Calu3 (cell line): ENCODE measurements around the gene ZFPL1. TPM values are rescaled to one million over a fixed set of nuclear protein-coding genes. Genes with fewer than 3 reads are reported as not detected.

Experiments
- BruUV-seq: library from RNA; stranded (reverse); fragments of 400-500 nt; replicated peaks from 2 replicates; lab custom pipeline; 2021; lab: Mats Ljungman, UMichigan
- CTCF ChIA-PET: fragments of 300-600 bp; sonication (Branson Sonifier 250); formaldehyde crosslinking; loops from one replicate; lab custom pipeline; 2022; ENCODE audit warnings: antibody characterized with exemption; lab: Charles Lee
- DNase-seq: peaks from one replicate; pipeline ENCODE4 v3.0.0; 2022
- H3K27ac Mint-ChIP-seq: one replicate; pipeline ENCODE4 v1.8.0; 2022; ENCODE audit warnings: mixed read lengths; ENCODE audit not compliant: unreplicated experiment
- H3K27me3 Mint-ChIP-seq: one replicate; pipeline ENCODE4 v1.8.0; 2022; ENCODE audit warnings: mixed read lengths; ENCODE audit not compliant: unreplicated experiment
- H3K36me3 Mint-ChIP-seq: one replicate; pipeline ENCODE4 v1.8.0; 2022; ENCODE audit warnings: mild to moderate bottlenecking, moderate library complexity, mixed read lengths; ENCODE audit not compliant: insufficient read depth, unreplicated experiment
- H3K4me1 Mint-ChIP-seq: one replicate; pipeline ENCODE4 v1.8.0; 2022; ENCODE audit warnings: mild to moderate bottlenecking, low read depth, mixed read lengths; ENCODE audit not compliant: unreplicated experiment
- H3K4me3 Mint-ChIP-seq: one replicate; pipeline ENCODE4 v1.8.0; 2022; ENCODE audit warnings: mild to moderate bottlenecking, low read depth, moderate library complexity, mixed read lengths; ENCODE audit not compliant: unreplicated experiment
- H3K9me3 Mint-ChIP-seq: one replicate; pipeline ENCODE4 v1.8.0; 2022; ENCODE audit warnings: low read depth, mixed read lengths; ENCODE audit not compliant: unreplicated experiment
- intact Hi-C: fragments of 100-400 bp; cut with micrococcal nuclease; formaldehyde crosslinking; loops from one replicate; pipeline ENCODE4 v1.10.0; 2022; ENCODE audit not compliant: unreplicated experiment
- total RNA-seq: library from RNA; stranded (reverse); gene quantifications from 2 replicates; pipeline ENCODE4 v1.2.3, GENCODE V29; 2022
- TF ChIP-seq, protein P1 (sequence below): fragments of 200-600 bp; IDR thresholded peaks from one replicate; pipeline ENCODE4 v1.8.0; 2022; ENCODE audit warnings: antibody characterized with exemption; ENCODE audit not compliant: unreplicated experiment

ZFPL1 gene
- total RNA-seq, 1 experiment from 2014 or later: 47.6 TPM

GRCh38 chr11:65107078-65107477 is 23.1 kb downstream of the ZFPL1 start:
- TF ChIP-seq, protein P1, sequence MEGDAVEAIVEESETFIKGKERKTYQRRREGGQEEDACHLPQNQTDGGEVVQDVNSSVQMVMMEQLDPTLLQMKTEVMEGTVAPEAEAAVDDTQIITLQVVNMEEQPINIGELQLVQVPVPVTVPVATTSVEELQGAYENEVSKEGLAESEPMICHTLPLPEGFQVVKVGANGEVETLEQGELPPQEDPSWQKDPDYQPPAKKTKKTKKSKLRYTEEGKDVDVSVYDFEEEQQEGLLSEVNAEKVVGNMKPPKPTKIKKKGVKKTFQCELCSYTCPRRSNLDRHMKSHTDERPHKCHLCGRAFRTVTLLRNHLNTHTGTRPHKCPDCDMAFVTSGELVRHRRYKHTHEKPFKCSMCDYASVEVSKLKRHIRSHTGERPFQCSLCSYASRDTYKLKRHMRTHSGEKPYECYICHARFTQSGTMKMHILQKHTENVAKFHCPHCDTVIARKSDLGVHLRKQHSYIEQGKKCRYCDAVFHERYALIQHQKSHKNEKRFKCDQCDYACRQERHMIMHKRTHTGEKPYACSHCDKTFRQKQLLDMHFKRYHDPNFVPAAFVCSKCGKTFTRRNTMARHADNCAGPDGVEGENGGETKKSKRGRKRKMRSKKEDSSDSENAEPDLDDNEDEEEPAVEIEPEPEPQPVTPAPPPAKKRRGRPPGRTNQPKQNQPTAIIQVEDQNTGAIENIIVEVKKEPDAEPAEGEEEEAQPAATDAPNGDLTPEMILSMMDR: no peak
- intact Hi-C loops: no loop called here
- H3K4me1 Mint-ChIP-seq: peaks cover 20% of the 10 kb centered on the region
- H3K36me3 Mint-ChIP-seq: peaks cover 32% of the 10 kb centered on the region
- H3K4me3 Mint-ChIP-seq: no peak overlapping the region
- no TSS peak for BruUV-seq
- CTCF ChIA-PET: no interaction called here
- no peak overlapping the region for H3K27ac Mint-ChIP-seq
- no peaks in the 10 kb centered on the region for H3K9me3 Mint-ChIP-seq
- no peak for DNase-seq
- H3K27me3 Mint-ChIP-seq: no peaks in the 10 kb centered on the region

- H3K4me3 Mint-ChIP-seq: no peak overlapping the region
- TF ChIP-seq, protein P1: no peak
- peaks cover 20% of the 10 kb centered on the region for H3K4me1 Mint-ChIP-seq
- no peak for DNase-seq
- H3K27me3 Mint-ChIP-seq: no peaks in the 10 kb centered on the region
- no peak overlapping the region for H3K27ac Mint-ChIP-seq
- no peaks in the 10 kb centered on the region for H3K9me3 Mint-ChIP-seq
- CTCF ChIA-PET: interaction anchor here (0.6 to 1.7 kb wide), 2 partner anchors 10 to 150 kb away, joined by 3 read pairs; no protein-coding TSS in a partner anchor
- intact Hi-C loops: no loop called here
- BruUV-seq: no TSS peak
- peaks cover 41% of the 10 kb centered on the region for H3K36me3 Mint-ChIP-seq
Measured at GRCh38 chr11:65107751-65108468, 23.9 kb downstream of the ZFPL1 start.

GRCh38 chr11:65108469-65109123 is 24.6 kb downstream of the ZFPL1 start:
- BruUV-seq: no TSS peak
- Mint-ChIP-seq H3K36me3 (peaks cover 45% of the 10 kb centered on the region), H3K27ac (no peak overlapping the region), H3K4me1 (peaks cover 26% of the 10 kb centered on the region), H3K4me3 (no peak overlapping the region), H3K27me3 (no peaks in the 10 kb centered on the region), H3K9me3 (no peaks in the 10 kb centered on the region)
- TF ChIP-seq, protein P1: no peak
- CTCF ChIA-PET: interaction anchor here (0.5 to 1.7 kb wide), 3 partner anchors 10 to 150 kb away, joined by 3 to 6 read pairs (median 3); no protein-coding TSS in a partner anchor
- DNase-seq: no peak
- intact Hi-C loops: no loop called here

GRCh38 chr11:65109231-65110198 is 25.5 kb downstream of the ZFPL1 start:
- CTCF ChIA-PET: interaction anchor here (0.5 to 1.7 kb wide), 10 partner anchors 8 to 331 kb away, joined by 3 to 9 read pairs (median 4); partner anchors contain the start of genes CAPN1, FAU, MRPL49 and SF1
- intact Hi-C loops: loop anchor here (2.0 to 10.0 kb wide), 3 partner anchors 73 to 265 kb away; partner anchors contain the start of genes CAPN1 and CDC42BPG
- BruUV-seq: no TSS peak
- Mint-ChIP-seq H3K9me3 (no peaks in the 10 kb centered on the region), H3K36me3 (peaks cover 52% of the 10 kb centered on the region), H3K27me3 (no peaks in the 10 kb centered on the region), H3K4me1 (peaks cover 34% of the 10 kb centered on the region), H3K4me3 (no peak overlapping the region), H3K27ac (no peak overlapping the region)
- TF ChIP-seq, protein P1: no peak
- no peak for DNase-seq
